ENCODE measurements around the gene RUNX1. TPM values are rescaled to one million over a fixed set of nuclear protein-coding genes. Genes with fewer than 3 reads are reported as not detected.

The RUNX1 gene
- total and polyA plus RNA-seq, 10 of the 15 experiments (the other 5 are each of a cell fraction or from before 2014, with no cell fraction given), result 0.90 to 15.2 (median 4.1) TPM

GRCh38 chr21:34788879-34789278 is 260.2 kb downstream of the RUNX1 start (continued):
- TF ChIP-seq, protein P1, sequence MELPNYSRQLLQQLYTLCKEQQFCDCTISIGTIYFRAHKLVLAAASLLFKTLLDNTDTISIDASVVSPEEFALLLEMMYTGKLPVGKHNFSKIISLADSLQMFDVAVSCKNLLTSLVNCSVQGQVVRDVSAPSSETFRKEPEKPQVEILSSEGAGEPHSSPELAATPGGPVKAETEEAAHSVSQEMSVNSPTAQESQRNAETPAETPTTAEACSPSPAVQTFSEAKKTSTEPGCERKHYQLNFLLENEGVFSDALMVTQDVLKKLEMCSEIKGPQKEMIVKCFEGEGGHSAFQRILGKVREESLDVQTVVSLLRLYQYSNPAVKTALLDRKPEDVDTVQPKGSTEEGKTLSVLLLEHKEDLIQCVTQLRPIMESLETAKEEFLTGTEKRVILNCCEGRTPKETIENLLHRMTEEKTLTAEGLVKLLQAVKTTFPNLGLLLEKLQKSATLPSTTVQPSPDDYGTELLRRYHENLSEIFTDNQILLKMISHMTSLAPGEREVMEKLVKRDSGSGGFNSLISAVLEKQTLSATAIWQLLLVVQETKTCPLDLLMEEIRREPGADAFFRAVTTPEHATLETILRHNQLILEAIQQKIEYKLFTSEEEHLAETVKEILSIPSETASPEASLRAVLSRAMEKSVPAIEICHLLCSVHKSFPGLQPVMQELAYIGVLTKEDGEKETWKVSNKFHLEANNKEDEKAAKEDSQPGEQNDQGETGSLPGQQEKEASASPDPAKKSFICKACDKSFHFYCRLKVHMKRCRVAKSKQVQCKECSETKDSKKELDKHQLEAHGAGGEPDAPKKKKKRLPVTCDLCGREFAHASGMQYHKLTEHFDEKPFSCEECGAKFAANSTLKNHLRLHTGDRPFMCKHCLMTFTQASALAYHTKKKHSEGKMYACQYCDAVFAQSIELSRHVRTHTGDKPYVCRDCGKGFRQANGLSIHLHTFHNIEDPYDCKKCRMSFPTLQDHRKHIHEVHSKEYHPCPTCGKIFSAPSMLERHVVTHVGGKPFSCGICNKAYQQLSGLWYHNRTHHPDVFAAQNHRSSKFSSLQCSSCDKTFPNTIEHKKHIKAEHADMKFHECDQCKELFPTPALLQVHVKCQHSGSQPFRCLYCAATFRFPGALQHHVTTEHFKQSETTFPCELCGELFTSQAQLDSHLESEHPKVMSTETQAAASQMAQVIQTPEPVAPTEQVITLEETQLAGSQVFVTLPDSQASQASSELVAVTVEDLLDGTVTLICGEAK (IDR thresholded peaks at IDR 0.05; ENCODE audit: borderline replicate concordance), result no peak
- TF ChIP-seq, protein P2, sequence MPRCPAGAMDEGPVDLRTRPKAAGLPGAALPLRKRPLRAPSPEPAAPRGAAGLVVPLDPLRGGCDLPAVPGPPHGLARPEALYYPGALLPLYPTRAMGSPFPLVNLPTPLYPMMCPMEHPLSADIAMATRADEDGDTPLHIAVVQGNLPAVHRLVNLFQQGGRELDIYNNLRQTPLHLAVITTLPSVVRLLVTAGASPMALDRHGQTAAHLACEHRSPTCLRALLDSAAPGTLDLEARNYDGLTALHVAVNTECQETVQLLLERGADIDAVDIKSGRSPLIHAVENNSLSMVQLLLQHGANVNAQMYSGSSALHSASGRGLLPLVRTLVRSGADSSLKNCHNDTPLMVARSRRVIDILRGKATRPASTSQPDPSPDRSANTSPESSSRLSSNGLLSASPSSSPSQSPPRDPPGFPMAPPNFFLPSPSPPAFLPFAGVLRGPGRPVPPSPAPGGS (IDR thresholded peaks at IDR 0.05; ENCODE audit: borderline replicate concordance, insufficient read depth, low read depth, low read length, poor library complexity, severe bottlenecking), result no peak
- TF ChIP-seq E2F4 (IDR thresholded peaks at IDR 0.05; ENCODE audit: low read depth, low read length), result no peak

GRCh38 chr21:34783815-34784214 is 265.3 kb downstream of the RUNX1 start:
- Histone ChIP-seq H3K4me3 (no peak overlapping the region), H3K79me2 (ENCODE audit: control insufficient read depth, insufficient read depth, low read length) (no peaks in the 10 kb centered on the region), H3K4me1 (ENCODE audit: control insufficient read depth, insufficient read depth, low read length) (no peaks in the 10 kb centered on the region), H3K4me2 (ENCODE audit: control insufficient read depth, insufficient read depth) (no peak overlapping the region), H2AFZ (ENCODE audit: control insufficient read depth, low read depth, low read length) (no peak overlapping the region), H3K9ac (ENCODE audit: control insufficient read depth, insufficient read depth, low read length) (no peak overlapping the region), H3K27ac (ENCODE audit: control insufficient read depth, insufficient read depth) (no peak overlapping the region), H4K20me1 (ENCODE audit: control insufficient read depth, insufficient read depth) (no peaks in the 10 kb centered on the region), H3K9me3 (replicated peaks; ENCODE audit: control insufficient read depth, insufficient read depth, low read length) (no peaks in the 10 kb centered on the region), H3K36me3 (ENCODE audit: control insufficient read depth in 2 of 2, insufficient read depth in 2 of 2, low read length in 1 of 2) (no peaks in the 10 kb centered on the region), H3K27me3 (replicated peaks in 1 of 2; ENCODE audit: control insufficient read depth in 2 of 2, insufficient read depth in 2 of 2, low read length in 1 of 2) (no peaks in the 10 kb centered on the region; a peak in 2 of 4 replicates)
- intact Hi-C loops (cut with micrococcal nuclease; ENCODE audit: unreplicated experiment), result no loop called here
- TF ChIP-seq NFIC (IDR thresholded peaks at IDR 0.05; ENCODE audit: low read depth, low read length) (no peak), SMAD1 (IDR thresholded peaks at IDR 0.05; ENCODE audit: low read depth, partially characterized antibody) (no peak), FOS (IDR thresholded peaks at IDR 0.05; ENCODE audit: borderline replicate concordance, extremely low read depth, insufficient read length) (no peak), KLF5 (IDR thresholded peaks at IDR 0.05; ENCODE audit: partially characterized antibody) (no peak), SREBF1 (IDR thresholded peaks at IDR 0.05; ENCODE audit: low read length) (no peak), WRNIP1 (IDR thresholded peaks at IDR 0.05; ENCODE audit: borderline replicate concordance, low read depth, low read length) (no peak), MYC (IDR thresholded peaks at IDR 0.05; ENCODE audit: insufficient read depth, insufficient read length, insufficient replicate concordance, low read length, severe bottlenecking) (no peak), CBX3 (IDR thresholded peaks at IDR 0.05; ENCODE audit: borderline replicate concordance, low read depth) (no peak), E2F4 (IDR thresholded peaks at IDR 0.05; ENCODE audit: low read depth, low read length) (no peak)
- TF ChIP-seq, protein P3, sequence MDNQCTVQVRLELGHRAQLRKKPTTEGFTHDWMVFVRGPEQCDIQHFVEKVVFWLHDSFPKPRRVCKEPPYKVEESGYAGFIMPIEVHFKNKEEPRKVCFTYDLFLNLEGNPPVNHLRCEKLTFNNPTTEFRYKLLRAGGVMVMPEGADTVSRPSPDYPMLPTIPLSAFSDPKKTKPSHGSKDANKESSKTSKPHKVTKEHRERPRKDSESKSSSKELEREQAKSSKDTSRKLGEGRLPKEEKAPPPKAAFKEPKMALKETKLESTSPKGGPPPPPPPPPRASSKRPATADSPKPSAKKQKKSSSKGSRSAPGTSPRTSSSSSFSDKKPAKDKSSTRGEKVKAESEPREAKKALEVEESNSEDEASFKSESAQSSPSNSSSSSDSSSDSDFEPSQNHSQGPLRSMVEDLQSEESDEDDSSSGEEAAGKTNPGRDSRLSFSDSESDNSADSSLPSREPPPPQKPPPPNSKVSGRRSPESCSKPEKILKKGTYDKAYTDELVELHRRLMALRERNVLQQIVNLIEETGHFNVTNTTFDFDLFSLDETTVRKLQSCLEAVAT (IDR thresholded peaks at IDR 0.05), result no peak
- ChIA-PET CTCF (interaction anchor here (1.0 kb wide), 1 partner anchor 91 kb away, joined by 3 read pairs; no protein-coding TSS in a partner anchor), POLR2A (no interaction called here), RAD21 (ENCODE audit: unreplicated experiment) (no interaction called here), SMC1A (ENCODE audit: uncharacterized antibody, unreplicated experiment) (no interaction called here)
- no peak for ATAC-seq
- 75% methylated on average over 2 of the region's 2 CpGs for WGBS (ENCODE audit: insufficient coverage, insufficient replicate concordance, low lambda C conversion rate, missing lambda C conversion rate)
- BruUV-seq (replicated peaks), result no TSS peak
- no peak for FAIRE-seq
- in situ Hi-C loops (cut with MboI), result no loop called here
- no peak for DNase-seq (ENCODE audit: low read depth, low spot score)

All from GM12878 (cell line).